ENCODE results near the gene ZNF407. TPM values are rescaled to one million over a fixed set of nuclear protein-coding genes. Genes with fewer than 3 reads are reported as not detected.

ZNF407 gene
- total RNA-seq, 2 experiments from 2014 or later = 23.2 to 24.7 TPM

DNA sequence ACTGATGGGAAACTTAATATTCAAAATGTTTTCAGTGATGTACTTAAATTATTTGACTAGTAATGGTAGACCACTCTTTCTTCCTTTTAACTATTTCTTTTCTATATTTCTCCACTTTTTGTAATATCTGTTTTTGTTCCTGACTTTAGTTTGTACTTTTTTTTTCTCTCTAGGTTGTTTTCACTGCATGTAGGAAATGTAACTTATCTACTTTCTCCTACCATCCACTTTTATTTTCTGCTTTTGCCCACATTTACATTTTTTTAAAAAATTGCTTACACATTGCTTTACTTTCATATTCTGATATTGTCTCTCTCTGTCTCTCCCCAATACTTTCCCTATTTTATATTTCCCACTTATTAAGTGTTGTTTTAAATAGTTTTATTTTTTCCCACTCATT is 47.0 kb downstream of the ZNF407 start:
- no peak overlapping the region for H3K27ac Mint-ChIP-seq
- TF ChIP-seq, protein P1, sequence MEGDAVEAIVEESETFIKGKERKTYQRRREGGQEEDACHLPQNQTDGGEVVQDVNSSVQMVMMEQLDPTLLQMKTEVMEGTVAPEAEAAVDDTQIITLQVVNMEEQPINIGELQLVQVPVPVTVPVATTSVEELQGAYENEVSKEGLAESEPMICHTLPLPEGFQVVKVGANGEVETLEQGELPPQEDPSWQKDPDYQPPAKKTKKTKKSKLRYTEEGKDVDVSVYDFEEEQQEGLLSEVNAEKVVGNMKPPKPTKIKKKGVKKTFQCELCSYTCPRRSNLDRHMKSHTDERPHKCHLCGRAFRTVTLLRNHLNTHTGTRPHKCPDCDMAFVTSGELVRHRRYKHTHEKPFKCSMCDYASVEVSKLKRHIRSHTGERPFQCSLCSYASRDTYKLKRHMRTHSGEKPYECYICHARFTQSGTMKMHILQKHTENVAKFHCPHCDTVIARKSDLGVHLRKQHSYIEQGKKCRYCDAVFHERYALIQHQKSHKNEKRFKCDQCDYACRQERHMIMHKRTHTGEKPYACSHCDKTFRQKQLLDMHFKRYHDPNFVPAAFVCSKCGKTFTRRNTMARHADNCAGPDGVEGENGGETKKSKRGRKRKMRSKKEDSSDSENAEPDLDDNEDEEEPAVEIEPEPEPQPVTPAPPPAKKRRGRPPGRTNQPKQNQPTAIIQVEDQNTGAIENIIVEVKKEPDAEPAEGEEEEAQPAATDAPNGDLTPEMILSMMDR (IDR thresholded peaks at IDR 0.05) = no peak
- no peaks in the 10 kb centered on the region for H3K9me3 ChIP-seq (ENCODE audit: control insufficient read depth in 1 of 2, insufficient read depth in 1 of 2, low read length in 2 of 2)
- ChIA-PET CTCF (no interaction called here), POLR2A (interaction anchor here (1.0 kb wide), 1 partner anchor 14 kb away, joined by 3 read pairs; no protein-coding TSS in a partner anchor)
- H3K27me3 Mint-ChIP-seq = no peaks in the 10 kb centered on the region
- H3K4me1 ChIP-seq (ENCODE audit: insufficient read depth, low read length) = no peaks in the 10 kb centered on the region
- H3K4me3 Mint-ChIP-seq = no peak overlapping the region
- no peak overlapping the region for H3K27ac ChIP-seq (ENCODE audit: low read depth in 1 of 2, low read length in 2 of 2)
- H3K36me3 Mint-ChIP-seq (ENCODE audit: low read depth) = peaks cover 55% of the 10 kb centered on the region
- ATAC-seq (ENCODE audit: poor library complexity) (no peak), DNase-seq (no peak)
- no peak overlapping the region for H3K4me3 ChIP-seq (ENCODE audit: low read length)
- intact Hi-C loops (cut with DNase I, micrococcal nuclease) = no loop called here
- H3K36me3 ChIP-seq (ENCODE audit: insufficient read depth, low read length) = peaks cover 10% of the 10 kb centered on the region
- no peaks in the 10 kb centered on the region for H3K27me3 ChIP-seq (ENCODE audit: control insufficient read depth in 1 of 2, insufficient read depth in 2 of 2, low read length in 2 of 2)
- no peaks in the 10 kb centered on the region for H3K9me3 Mint-ChIP-seq
- H3K4me1 Mint-ChIP-seq (ENCODE audit: low read depth) = peaks cover 14% of the 10 kb centered on the region

DNA sequence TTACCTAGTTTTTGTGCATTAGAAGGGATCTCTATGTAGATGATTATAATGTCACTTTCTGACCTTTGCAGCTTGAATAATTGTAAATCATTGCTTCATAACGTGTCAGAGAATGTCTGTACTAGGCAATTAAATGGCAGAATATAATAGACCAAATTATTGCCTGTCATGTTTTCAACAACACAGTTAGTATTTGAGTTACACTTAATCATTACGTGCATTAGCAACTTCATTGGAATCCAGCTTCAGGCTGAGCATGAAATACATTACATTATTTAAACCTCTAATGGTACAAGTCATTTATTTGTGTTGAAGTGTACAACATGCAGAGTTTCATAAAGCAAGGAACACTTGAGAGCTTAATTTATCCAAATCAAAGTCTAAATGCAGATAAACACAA is 48.0 kb downstream of the ZNF407 start:
- Mint-ChIP-seq H3K27me3 (no peaks in the 10 kb centered on the region), H3K4me3 (no peak overlapping the region), H3K9me3 (no peaks in the 10 kb centered on the region), H3K27ac (no peak overlapping the region), H3K4me1 (ENCODE audit: low read depth) (peaks cover 18% of the 10 kb centered on the region), H3K36me3 (ENCODE audit: low read depth) (peaks cover 55% of the 10 kb centered on the region)
- POLR2A ChIA-PET = interaction anchor here (0.8 to 3.0 kb wide), 3 partner anchors 9 to 15 kb away, joined by 3 to 9 read pairs (median 3); no protein-coding TSS in a partner anchor
- Histone ChIP-seq H3K36me3 (ENCODE audit: insufficient read depth, low read length) (peaks cover 10% of the 10 kb centered on the region), H3K27ac (ENCODE audit: low read depth in 1 of 2, low read length in 2 of 2) (no peak overlapping the region), H3K4me3 (ENCODE audit: low read length) (no peak overlapping the region), H3K4me1 (ENCODE audit: insufficient read depth, low read length) (no peaks in the 10 kb centered on the region), H3K9me3 (ENCODE audit: control insufficient read depth in 1 of 2, insufficient read depth in 1 of 2, low read length in 2 of 2) (no peaks in the 10 kb centered on the region), H3K27me3 (ENCODE audit: control insufficient read depth in 1 of 2, insufficient read depth in 2 of 2, low read length in 2 of 2) (no peaks in the 10 kb centered on the region)
- ATAC-seq (ENCODE audit: poor library complexity) (no peak), DNase-seq (no peak)
- intact Hi-C loops (cut with DNase I, micrococcal nuclease) = no loop called here
- CTCF ChIA-PET = interaction anchor here (1.0 kb wide), 1 partner anchor 22 kb away, joined by 3 read pairs; no protein-coding TSS in a partner anchor
- TF ChIP-seq, protein P1 (IDR thresholded peaks at IDR 0.05) = no peak

DNA sequence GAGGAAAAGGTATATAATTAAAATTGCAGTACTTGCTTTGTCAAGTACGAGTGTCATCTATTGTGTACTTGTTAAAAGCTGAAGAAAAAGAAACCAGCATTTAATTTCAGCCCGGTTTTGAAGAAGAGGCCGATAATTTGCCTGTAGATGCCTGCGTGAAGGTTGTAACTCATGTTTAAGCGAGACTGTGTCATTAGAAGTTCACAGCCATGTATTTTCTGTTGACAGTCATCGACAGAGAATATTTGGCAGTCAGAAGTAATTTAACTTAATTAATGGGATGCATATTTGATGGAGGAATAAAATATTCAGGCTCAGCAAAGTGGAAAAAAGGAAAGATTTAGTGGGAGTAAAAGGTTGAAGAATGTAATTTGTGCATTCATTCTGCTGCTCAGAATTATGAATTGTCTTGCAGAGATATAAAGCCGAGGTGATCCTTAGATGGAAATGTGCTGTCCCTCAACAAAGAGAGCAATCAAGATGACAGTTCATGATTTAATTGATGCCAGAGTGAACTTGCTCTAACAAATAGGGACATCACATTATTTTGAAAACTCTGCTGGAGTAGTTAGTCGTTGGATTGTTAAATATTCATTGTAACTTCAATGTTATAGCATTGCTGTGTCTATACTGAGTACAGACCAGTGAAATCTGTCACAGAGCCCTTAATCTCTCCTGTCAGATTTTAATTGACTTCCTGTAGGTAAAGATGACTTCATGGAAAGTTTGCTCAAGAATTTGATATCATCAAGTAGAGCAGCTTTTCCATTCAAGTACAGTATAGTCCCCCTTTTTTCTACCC is 53.9 kb downstream of the ZNF407 start:
- Mint-ChIP-seq H3K27ac (peak overlapping the region; percentile 1), H3K27me3 (no peaks in the 10 kb centered on the region), H3K4me3 (no peak overlapping the region), H3K36me3 (ENCODE audit: low read depth) (peaks cover 21% of the 10 kb centered on the region), H3K9me3 (no peaks in the 10 kb centered on the region), H3K4me1 (ENCODE audit: low read depth) (peaks cover 9% of the 10 kb centered on the region)
- H3K27ac ChIP-seq (ENCODE audit: low read depth in 1 of 2, low read length in 2 of 2) = no peak overlapping the region
- no peaks in the 10 kb centered on the region for H3K9me3 ChIP-seq (ENCODE audit: control insufficient read depth in 1 of 2, insufficient read depth in 1 of 2, low read length in 2 of 2)
- H3K4me1 ChIP-seq (ENCODE audit: insufficient read depth, low read length) = no peaks in the 10 kb centered on the region
- no peak overlapping the region for H3K4me3 ChIP-seq (ENCODE audit: low read length)
- peaks cover 5% of the 10 kb centered on the region for H3K36me3 ChIP-seq (ENCODE audit: insufficient read depth, low read length)
- TF ChIP-seq, protein P1 (IDR thresholded peaks at IDR 0.05) = no peak
- no peaks in the 10 kb centered on the region for H3K27me3 ChIP-seq (ENCODE audit: control insufficient read depth in 1 of 2, insufficient read depth in 2 of 2, low read length in 2 of 2)
- ChIA-PET POLR2A (interaction anchor here (0.7 kb wide), 1 partner anchor 15 kb away, joined by 3 read pairs; no protein-coding TSS in a partner anchor), CTCF (no interaction called here)
- no peak for ATAC-seq (ENCODE audit: poor library complexity)
- DNase-seq = no peak
- intact Hi-C loops (cut with DNase I, micrococcal nuclease) = loop anchor here (1.0 to 10.0 kb wide), 7 partner anchors 28 to 1698 kb away; no protein-coding TSS in a partner anchor
